ENCODE results near the gene SLC41A2.
A peak's percentile ranks its signal among the peaks of the same experiment; 100 is the strongest.

SLC41A2 gene

DNA sequence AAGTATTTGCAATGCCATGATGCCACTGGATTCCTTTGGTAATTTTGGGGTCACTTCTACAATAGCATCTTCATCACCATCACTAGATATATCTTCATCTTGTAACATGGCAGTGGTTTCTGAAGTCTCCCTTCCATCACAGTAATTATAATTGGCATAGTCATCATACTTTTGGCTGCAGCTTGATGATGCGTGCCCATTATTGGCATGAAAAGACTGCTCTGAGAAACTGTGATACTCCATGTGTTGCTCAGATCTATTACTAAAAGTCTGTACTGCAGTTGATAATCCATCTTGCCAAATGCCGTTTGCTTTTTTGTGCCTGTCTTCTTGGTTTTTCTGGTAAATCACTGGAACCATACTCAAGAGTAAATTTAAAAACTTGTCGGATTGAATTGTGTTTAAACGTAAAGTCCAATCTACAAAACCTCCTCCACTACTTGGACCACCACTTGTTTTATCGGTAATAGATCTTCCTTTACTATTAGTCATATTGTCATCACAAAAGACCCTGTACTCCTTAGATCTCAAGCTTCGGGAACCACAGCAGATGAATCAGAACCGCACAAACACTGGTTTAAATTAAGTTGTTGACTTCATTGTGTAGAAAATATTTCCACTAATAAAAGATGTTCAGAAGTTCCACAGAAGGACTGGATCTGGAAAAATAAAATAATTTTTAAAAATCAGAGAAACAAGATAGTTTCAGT lies 29.9 kb downstream of the SLC41A2 start:
- peak; percentile 75 for DNase-seq

DNA sequence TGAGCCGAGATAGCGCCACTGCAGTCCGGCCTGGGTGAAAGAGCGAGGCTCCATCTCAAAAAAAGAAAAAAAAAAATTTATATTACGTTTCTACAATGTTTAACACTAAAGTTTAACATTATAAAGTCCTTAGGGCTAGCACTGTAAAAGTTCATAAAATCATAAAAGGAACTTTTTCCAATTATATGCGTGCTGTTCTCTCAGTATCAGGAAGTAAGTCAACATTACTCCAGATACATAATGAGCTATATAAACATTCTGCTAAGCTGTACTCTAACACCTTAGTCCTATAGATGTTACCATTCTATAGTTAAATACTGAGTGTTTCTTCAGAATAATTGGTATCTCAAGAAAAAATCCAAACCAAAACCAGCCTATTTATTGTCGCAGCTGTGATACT lies 32.6 kb downstream of the SLC41A2 start:
- DNase-seq: no peak

DNA sequence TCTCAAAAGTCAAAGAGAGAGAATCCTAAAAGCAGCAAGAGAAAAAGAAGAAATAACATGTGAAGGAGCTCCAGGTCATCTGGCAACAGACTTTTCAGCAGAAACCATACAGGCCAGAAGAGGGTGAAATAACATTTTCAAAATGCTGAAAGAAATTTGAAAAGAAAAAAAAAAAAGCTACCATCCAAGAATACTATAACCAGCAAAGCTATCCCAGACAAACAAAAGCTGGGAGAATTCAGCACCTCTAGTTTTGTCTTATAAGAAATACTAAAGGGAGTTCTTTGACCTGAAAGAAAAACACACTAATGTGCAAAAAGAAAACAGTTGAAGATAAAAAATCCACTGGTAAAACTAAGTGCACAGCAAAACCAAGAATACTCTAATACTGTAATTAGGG lies 36.8 kb downstream of the SLC41A2 start:
- DNase-seq: no peak

DNA sequence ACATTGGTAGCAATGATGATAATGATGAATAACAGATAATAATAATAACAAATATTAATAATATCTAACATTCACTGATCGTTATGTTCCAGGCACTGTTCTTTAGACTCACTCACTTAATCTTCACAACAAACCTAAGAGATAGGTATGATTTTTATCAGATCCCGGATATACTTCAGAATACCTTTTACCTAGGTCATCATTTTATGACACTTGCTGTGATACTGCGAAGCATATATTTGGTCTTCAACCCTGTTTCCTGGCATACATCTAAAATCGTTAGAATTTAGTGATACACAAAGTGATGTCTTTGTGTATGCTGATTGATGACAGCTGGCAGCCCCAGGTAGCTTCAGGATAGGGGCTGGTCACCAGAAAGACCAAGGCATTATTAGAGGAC lies 46.1 kb downstream of the SLC41A2 start:
- no peak for DNase-seq

DNA sequence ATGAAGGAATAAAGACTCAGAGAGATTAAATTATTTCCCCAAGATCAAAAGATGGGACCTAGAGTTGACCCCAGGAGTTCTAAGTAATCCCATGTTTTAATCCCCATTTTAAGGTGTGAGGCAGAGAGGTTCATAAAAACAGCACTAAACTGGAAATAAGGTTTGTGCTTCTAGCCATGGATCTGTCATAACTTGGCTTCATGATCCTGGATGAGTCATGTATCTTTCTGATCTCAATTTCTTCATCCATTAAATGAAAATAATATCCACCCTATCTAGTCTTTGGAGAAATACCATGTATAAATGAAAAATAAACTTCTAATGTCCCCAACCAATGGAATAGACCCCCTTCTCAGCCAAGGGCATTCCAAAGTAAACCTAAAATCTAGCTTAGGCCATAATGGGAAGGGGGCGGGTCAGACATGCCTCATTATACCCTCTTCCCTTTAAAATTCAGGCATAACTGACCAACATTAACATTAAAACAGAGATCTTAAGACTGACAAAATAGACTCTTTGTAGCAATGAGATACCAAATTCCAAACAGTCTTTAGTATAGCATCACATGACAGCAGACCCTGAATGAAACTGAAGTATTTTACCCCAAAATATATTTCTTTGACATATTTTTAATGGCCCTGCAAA lies 47.8 kb downstream of the SLC41A2 start:
- peak; percentile 31 for DNase-seq

DNA sequence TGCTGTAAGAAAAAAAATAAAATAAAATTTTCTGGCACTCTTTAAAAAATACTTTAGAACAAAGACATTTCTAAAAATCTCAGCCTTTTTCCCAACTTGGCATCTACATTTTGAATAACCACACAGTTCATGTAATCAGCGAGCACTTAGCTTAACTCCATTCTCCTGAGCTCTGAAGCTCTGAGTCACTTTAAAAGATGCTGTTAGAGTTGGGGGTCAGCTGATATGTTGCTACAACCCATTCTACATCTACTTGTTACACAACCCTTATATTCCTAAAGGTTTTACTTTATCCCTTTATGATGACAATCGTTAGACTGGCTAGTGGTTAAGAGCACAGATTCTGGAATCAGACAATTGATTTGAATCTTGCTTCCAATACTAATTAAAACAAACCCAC lies 48.3 kb downstream of the SLC41A2 start:
- DNase-seq: peak; percentile 40
